Measurements from ENCODE around the gene NPAS3.

DNA sequence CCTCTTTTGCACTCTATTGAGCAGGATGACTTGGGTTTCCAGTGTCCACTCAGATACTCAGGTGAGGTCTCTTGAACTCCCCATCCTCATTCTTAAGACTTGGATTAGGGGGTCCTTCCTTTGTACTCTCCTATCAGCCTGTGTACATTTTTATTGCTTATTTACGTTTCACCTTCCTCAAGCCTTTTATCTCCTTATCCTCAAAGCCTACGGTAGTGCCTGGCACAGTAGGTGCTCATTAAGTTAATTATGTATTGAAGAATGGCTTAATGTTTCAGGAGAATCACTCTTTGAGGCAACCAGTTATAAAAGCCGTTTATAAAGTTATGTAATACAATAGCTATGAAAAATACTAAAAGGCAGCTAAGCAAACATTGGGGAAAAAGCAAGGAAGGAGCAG is 315.7 kb downstream of the NPAS3 start:
- TF ChIP-seq, protein P1, sequence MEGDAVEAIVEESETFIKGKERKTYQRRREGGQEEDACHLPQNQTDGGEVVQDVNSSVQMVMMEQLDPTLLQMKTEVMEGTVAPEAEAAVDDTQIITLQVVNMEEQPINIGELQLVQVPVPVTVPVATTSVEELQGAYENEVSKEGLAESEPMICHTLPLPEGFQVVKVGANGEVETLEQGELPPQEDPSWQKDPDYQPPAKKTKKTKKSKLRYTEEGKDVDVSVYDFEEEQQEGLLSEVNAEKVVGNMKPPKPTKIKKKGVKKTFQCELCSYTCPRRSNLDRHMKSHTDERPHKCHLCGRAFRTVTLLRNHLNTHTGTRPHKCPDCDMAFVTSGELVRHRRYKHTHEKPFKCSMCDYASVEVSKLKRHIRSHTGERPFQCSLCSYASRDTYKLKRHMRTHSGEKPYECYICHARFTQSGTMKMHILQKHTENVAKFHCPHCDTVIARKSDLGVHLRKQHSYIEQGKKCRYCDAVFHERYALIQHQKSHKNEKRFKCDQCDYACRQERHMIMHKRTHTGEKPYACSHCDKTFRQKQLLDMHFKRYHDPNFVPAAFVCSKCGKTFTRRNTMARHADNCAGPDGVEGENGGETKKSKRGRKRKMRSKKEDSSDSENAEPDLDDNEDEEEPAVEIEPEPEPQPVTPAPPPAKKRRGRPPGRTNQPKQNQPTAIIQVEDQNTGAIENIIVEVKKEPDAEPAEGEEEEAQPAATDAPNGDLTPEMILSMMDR (IDR thresholded peaks at IDR 0.05), result no peak
- TF ChIP-seq EZH2phosphoT487 (IDR thresholded peaks at IDR 0.05), result no peak
